HepG2 (cell line): ENCODE data around the gene UTS2R. TPM values are rescaled to one million over a fixed set of nuclear protein-coding genes. Genes with fewer than 3 reads are reported as not detected.

ENCODE experiments used
- KAT7 ChIP-seq: IDR thresholded peaks from 2 replicates; pipeline ENCODE4 v1.6.1; 2018; ENCODE audit warnings: borderline replicate concordance, missing compliant biosample characterization
- LCORL ChIP-seq, 2 experiments: fragments of 450-650 bp in 1 of 2; sonication (generic) in 1 of 2; formaldehyde crosslinking in 1 of 2; IDR thresholded peaks; 2 replicates each; pipeline versions ENCODE4 v1.5.0 to v1.6.1; 2017 to 2020; ENCODE audit warnings: antibody characterized with exemption in 1 of 2, missing genetic modification reagents in 1 of 2
- MYNN ChIP-seq: sonication (generic); formaldehyde crosslinking; IDR thresholded peaks from 2 replicates; pipeline ENCODE4 v1.4.0; 2020; ENCODE audit warnings: mild to moderate bottlenecking, low read depth, missing genetic modification reagents
- MZF1 ChIP-seq: sonication (generic); formaldehyde crosslinking; IDR thresholded peaks from 2 replicates; pipeline ENCODE4 v1.8.1; 2023; ENCODE audit warnings: mild to moderate bottlenecking, missing genetic modification reagents, borderline replicate concordance
- NFAT5 ChIP-seq: sonication (generic); formaldehyde crosslinking; IDR thresholded peaks from 2 replicates; pipeline ENCODE4 v1.4.0; 2020; ENCODE audit warnings: missing genetic modification reagents
- NR2F1 ChIP-seq, 2 experiments: fragments of 450-650 bp in 1 of 2; formaldehyde crosslinking in 1 of 2; IDR thresholded peaks; 2 replicates each; pipeline versions ENCODE4 v1.5.0 to v1.6.1; 2016 to 2020; ENCODE audit warnings: mild to moderate bottlenecking in 1 of 2, missing compliant biosample characterization in 1 of 2, missing genetic modification reagents in 1 of 2, moderate library complexity in 1 of 2
- RFX3 ChIP-seq: IDR thresholded peaks from 2 replicates; pipeline ENCODE4 v1.6.1; 2016; ENCODE audit warnings: missing biosample characterization, missing genetic modification reagents
- RNF219 ChIP-seq: sonication (generic); formaldehyde crosslinking; IDR thresholded peaks from 2 replicates; pipeline ENCODE4 v1.5.0; 2020; ENCODE audit warnings: mild to moderate bottlenecking, missing genetic modification reagents
- XBP1 ChIP-seq: sonication (generic); formaldehyde crosslinking; IDR thresholded peaks from 2 replicates; pipeline ENCODE4 v1.5.0; 2020; ENCODE audit warnings: missing genetic modification reagents
- ZFP1 ChIP-seq: IDR thresholded peaks from 2 replicates; pipeline ENCODE4 v1.6.1; 2016
- ZKSCAN1 ChIP-seq: fragments of 150-350 bp; IDR thresholded peaks from 2 replicates; pipeline ENCODE4 v1.6.1; 2014; ENCODE audit warnings: low read length
- ZNF3 ChIP-seq: IDR thresholded peaks from 2 replicates; pipeline ENCODE4 v1.7.0; 2017; ENCODE audit warnings: inconsistent platforms
- ZNF383 ChIP-seq: sonication (generic); formaldehyde crosslinking; IDR thresholded peaks from 2 replicates; pipeline ENCODE4 v1.4.0; 2020; ENCODE audit warnings: missing genetic modification reagents, mild to moderate bottlenecking, borderline replicate concordance
- ZNF619 ChIP-seq: sonication (generic); formaldehyde crosslinking; IDR thresholded peaks from 2 replicates; pipeline ENCODE4 v1.4.0; 2020; ENCODE audit warnings: mild to moderate bottlenecking, missing genetic modification reagents
- ZNF7 ChIP-seq: IDR thresholded peaks from 2 replicates; pipeline ENCODE4 v1.6.1; 2016; ENCODE audit warnings: missing biosample characterization, missing genetic modification reagents
- ZNF761 ChIP-seq: sonication (generic); formaldehyde crosslinking; conservative IDR thresholded peaks from 2 replicates; pipeline ENCODE4 v1.4.0; 2020; ENCODE audit warnings: mild to moderate bottlenecking, missing genetic modification reagents
- polyA plus RNA-seq, 8 experiments: library from polyadenylated mRNA; depleted of rRNA in 3 of 8; stranded (reverse) in 7 of 8; unstranded in 1 of 8; fragments of >200 nt; fragmentation: Illumina TruSeq in 4 of 8; extraction: Trizol in 4 of 8; gene quantifications; 2 replicates each; pipeline versions ENCODE4 v1.2.1 to v1.2.3, GENCODE V29; 2011 to 2016; ENCODE audit warnings: low read depth in 4 of 8, missing spikeins in 1 of 8, mixed read lengths in 1 of 8; ENCODE audit not compliant: insufficient read depth in 1 of 8
- total RNA-seq, 5 experiments: library from RNA; depleted of rRNA; stranded (reverse); fragments of >200 nt; fragmentation: Illumina TruSeq; extraction: Trizol; gene quantifications; 2 replicates each; pipeline ENCODE4 v1.2.3, GENCODE V29; 2016; ENCODE audit warnings: low read depth in 1 of 5
- TF ChIP-seq, protein P1 (sequence below): sonication (generic); formaldehyde crosslinking; IDR thresholded peaks from 2 replicates; pipeline ENCODE4 v1.9.0; 2021; ENCODE audit warnings: missing genetic modification reagents, mild to moderate bottlenecking, borderline replicate concordance
- TF ChIP-seq, protein P2 (sequence below): IDR thresholded peaks from 2 replicates; pipeline ENCODE4 v1.6.1; 2016; ENCODE audit warnings: low read depth
- TF ChIP-seq, protein P3 (sequence below): sonication (generic); formaldehyde crosslinking; IDR thresholded peaks from 2 replicates; pipeline ENCODE4 v1.4.0; 2020; ENCODE audit warnings: mild to moderate bottlenecking, missing genetic modification reagents

Gene UTS2R
- total and polyA plus RNA-seq, 2 of the 13 experiments (the other 11 are each of a cell fraction or from before 2014, with no cell fraction given): 0.13 to 0.15 TPM

DNA sequence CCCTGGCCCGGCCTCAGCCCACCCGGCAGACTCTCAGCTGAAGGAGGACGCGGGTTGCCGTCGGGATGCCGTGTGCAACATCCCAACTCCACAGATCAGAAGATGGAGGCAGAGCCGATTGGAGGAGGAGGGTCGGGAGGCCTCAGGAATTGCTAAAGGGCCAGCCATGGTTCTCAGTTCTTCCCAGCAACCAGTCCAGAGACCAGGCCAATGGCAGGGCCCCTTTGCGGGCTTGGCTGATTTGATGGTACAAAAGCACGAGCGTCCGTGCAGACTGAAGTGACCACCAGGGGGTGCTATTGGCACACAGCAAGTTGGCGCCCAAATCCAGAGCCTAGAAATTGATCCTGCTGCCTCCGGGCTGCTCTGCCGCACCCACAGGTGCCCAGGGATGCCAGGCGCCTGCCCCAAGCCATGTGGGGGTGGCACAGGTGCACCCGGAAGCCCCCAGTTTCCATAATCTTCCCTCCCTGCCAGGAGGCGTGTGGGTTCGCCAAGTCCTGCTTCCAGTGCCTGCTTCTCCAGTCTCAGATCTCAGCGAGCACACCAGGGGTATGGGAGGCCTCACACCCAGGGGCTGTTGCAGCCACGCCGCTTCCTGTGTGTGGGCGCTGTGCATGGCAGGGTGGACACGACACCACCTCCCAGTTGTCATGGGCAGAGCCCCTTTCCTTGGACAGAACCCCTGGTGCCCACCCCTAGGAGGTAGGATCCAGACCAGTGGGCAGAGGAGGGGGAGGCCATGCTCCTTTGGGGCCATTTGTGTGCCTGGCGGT is 19.7 kb upstream of the UTS2R start (continued):
- TF ChIP-seq, protein P1, sequence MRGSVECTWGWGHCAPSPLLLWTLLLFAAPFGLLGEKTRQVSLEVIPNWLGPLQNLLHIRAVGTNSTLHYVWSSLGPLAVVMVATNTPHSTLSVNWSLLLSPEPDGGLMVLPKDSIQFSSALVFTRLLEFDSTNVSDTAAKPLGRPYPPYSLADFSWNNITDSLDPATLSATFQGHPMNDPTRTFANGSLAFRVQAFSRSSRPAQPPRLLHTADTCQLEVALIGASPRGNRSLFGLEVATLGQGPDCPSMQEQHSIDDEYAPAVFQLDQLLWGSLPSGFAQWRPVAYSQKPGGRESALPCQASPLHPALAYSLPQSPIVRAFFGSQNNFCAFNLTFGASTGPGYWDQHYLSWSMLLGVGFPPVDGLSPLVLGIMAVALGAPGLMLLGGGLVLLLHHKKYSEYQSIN: no peak
- TF ChIP-seq ZNF3 (CRISPR knock-in tag) (no peak), ZNF761 (CRISPR knock-in tag) (no peak), ZNF383 (CRISPR knock-in tag) (0 out of 2 replicates have a peak, but pooled peaks have one; percentile 20), MZF1 (no peak), MYNN (CRISPR knock-in tag) (no peak), XBP1 (no peak), RFX3 (CRISPR knock-in tag) (no peak), ZFP1 (CRISPR knock-in tag) (no peak), KAT7 (CRISPR knock-in tag) (peak; percentile 87; the same call in 1 of the 2 replicates), ZKSCAN1 (0 out of 2 replicates have a peak, but pooled peaks have one; percentile 27), ZNF619 (CRISPR knock-in tag) (peak; percentile 91; the same call in 1 of the 2 replicates), NR2F1 (CRISPR knock-in tag; IDR thresholded peaks at IDR 0.05) (no peak), RNF219 (CRISPR knock-in tag) (no peak), NFAT5 (CRISPR knock-in tag) (no peak), ZNF7 (CRISPR knock-in tag) (no peak), LCORL (IDR thresholded peaks at IDR 0.05) (no peak), LCORL (CRISPR knock-in tag; IDR thresholded peaks at IDR 0.05) (peak; percentile 96)
- TF ChIP-seq, protein P2, sequence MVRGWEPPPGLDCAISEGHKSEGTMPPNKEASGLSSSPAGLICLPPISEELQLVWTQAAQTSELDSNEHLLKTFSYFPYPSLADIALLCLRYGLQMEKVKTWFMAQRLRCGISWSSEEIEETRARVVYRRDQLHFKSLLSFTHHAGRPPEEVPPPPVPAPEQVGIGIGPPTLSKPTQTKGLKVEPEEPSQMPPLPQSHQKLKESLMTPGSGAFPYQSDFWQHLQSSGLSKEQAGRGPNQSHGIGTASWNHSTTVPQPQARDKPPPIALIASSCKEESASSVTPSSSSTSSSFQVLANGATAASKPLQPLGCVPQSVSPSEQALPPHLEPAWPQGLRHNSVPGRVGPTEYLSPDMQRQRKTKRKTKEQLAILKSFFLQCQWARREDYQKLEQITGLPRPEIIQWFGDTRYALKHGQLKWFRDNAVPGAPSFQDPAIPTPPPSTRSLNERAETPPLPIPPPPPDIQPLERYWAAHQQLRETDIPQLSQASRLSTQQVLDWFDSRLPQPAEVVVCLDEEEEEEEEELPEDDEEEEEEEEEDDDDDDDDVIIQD (CRISPR knock-in tag): no peak; the same call in 1 of the 2 replicates
- TF ChIP-seq, protein P3, sequence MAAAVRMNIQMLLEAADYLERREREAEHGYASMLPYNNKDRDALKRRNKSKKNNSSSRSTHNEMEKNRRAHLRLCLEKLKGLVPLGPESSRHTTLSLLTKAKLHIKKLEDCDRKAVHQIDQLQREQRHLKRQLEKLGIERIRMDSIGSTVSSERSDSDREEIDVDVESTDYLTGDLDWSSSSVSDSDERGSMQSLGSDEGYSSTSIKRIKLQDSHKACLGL (CRISPR knock-in tag): peak; percentile 56; the same call in 1 of the 2 replicates
